GM12874 (cell line): Measurements from ENCODE around the gene GRK5.

Experiments
- TF ChIP-seq, protein P1 (sequence below): IDR thresholded peaks from 2 replicates; pipeline ENCODE4 v1.5.1; 2011; ENCODE audit warnings: low read depth, mild to moderate bottlenecking, control low read depth, low read length, moderate library complexity; ENCODE audit not compliant: insufficient read depth

GRK5 gene

GRCh38 chr10:119167041-119167440 is 40.3 kb upstream of the GRK5 start:
- TF ChIP-seq, protein P1, sequence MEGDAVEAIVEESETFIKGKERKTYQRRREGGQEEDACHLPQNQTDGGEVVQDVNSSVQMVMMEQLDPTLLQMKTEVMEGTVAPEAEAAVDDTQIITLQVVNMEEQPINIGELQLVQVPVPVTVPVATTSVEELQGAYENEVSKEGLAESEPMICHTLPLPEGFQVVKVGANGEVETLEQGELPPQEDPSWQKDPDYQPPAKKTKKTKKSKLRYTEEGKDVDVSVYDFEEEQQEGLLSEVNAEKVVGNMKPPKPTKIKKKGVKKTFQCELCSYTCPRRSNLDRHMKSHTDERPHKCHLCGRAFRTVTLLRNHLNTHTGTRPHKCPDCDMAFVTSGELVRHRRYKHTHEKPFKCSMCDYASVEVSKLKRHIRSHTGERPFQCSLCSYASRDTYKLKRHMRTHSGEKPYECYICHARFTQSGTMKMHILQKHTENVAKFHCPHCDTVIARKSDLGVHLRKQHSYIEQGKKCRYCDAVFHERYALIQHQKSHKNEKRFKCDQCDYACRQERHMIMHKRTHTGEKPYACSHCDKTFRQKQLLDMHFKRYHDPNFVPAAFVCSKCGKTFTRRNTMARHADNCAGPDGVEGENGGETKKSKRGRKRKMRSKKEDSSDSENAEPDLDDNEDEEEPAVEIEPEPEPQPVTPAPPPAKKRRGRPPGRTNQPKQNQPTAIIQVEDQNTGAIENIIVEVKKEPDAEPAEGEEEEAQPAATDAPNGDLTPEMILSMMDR = no peak

DNA sequence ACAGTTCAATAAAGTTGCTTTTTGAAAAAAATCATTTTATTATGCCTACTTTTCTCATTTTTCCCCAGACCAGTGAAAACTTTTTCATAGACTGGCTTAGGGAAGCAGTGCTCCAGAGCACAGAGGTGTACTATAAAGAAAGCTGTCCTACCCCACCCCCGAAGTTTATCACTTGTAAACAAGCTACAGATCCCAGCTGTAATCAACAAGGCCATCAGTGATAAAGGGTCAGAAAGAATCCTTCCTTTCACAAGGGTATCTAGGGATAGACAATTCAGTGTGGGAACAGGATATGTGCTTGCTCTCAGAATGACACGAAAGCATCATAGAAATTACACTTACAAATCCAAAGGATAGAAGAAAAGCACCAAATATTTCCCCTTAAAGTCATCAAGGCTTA is 33.3 kb upstream of the GRK5 start:
- TF ChIP-seq, protein P1 = no peak

GRCh38 chr10:119176166-119176565 is 31.2 kb upstream of the GRK5 start:
- TF ChIP-seq, protein P1 = no peak

DNA sequence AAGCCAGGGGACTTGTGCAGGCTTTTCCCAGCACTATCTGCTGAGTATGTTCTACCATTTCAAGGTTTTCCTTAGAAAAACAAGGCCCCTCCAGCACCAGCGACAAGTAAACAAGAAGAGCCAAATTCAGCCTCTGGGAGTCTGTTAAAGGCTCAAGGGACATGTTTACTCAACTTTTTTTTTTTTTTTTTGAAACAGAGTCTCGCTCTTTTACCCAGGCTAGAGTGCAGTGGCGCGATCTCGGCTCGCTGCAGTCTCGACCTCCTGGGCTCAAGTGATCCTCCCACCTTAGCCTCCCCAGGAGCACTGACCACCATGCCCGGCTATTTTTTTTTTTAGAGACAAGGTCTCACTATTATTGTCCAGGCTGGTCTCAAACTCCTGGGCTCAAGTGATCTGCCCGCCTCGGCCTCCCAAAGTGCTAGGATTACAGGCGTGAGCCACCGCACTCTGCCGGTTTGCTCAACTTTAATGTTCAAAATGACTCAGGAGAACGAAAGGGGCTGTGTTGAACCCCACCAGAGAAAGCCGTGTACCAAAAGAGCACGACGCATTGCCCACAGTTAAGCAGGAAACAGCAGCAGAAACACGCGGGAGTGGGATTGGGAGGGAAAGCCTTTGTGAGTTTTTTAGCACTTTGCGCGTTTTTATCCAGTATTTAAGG is 29.5 kb upstream of the GRK5 start:
- TF ChIP-seq, protein P1 = no peak

DNA sequence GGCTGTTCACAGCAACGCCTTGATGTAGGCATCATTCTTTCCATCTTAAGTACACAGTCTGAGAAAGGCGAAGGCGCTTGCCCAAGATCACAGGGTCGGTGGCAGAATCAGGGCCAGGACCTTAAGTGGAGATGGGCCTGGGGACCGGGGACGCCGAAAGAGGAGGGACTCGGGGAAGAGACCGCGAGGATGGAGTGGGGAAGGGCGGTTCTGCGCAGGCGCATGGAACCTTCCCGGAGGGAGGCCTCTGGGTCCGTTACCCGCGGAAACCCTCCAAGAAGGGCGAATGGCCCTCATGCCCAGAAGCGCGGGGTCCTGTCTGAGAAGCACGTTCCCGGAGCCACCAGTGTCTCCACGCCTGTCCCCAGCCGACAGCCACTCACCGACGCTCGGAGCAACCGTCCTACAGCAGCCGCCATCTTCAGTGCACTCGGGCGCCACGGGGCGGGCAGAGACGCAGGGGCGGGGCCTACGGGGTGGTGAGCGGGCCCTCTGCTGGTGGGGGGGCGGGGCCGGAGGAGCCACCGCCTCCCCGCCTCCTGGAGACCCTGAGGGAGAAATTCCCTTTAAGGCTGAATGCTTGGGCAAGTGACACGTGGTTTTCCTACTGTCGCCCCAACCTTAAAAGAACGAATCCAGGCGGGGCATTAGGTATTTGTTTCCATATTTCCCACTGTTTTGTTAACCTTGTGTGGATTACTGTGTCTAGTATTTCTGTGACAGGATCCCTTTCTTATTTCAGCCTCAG is 28.8 kb upstream of the GRK5 start, which contains the start of gene PRDX3:
Gene PRDX3, minus strand, starts transcription at position 441 of the 748 bp plus-strand sequence. Its CDS starts 22 bp downstream, at position 419.
- TF ChIP-seq, protein P1 = no peak

DNA sequence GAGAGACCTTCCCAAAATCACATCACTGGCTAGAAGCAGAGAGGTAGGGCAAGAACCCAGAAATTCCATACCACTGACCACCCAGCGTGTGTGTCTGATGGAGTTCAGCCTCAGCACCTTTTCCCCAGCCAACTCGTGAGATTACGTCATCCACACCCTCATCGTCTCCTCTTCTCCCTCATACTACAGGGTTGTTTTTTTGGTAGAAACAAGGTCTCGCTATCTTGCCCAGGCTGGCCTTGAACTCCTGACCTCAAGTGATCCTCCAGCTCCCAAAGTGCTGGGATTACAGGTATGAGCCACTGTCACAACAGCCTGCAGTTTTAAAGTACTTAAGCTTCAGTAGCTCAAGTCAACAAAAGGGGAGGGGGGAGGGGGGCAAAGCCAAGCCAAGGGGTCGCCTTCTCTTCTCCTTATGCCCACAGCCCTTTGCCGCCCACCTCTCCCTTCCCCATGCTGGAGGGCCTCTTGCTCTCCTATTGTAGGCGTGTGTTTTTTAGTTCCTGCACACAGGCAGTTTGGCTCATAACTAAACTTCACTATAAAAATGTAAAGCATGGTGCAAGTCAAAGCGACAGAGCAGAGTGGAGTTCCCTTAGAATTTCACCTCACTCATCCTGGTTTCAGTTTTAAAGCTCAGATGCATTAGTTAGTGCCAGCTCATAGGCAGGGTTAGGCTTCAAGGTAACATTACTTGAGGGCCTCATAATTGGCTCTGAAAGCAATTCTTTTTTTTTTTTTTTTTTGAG is 23.5 kb upstream of the GRK5 start:
- TF ChIP-seq, protein P1 = no peak

- TF ChIP-seq, protein P1 = no peak
These were observed 17.5 kb upstream of the GRK5 start for GRCh38 chr10:119189811-119190282.
